Suprapubic skin (tissue), 3 donors: Measurements from ENCODE around the gene PHF21A.

ENCODE experiments used
- CTCF ChIP-seq, 2 donors: fragments of 200-600 bp in 1 of 2; fragments of 450-650 bp in 1 of 2; sonication (generic) in 1 of 2; IDR thresholded peaks; one replicate each; pipeline ENCODE4 v1.5.1; 2016 to 2019; ENCODE audit warnings: antibody characterized with exemption in 2 of 2, mild to moderate bottlenecking in 1 of 2, moderate library complexity in 1 of 2
- POLR2A ChIP-seq, 2 donors: fragments of 450-650 bp; IDR thresholded peaks; one replicate each; pipeline ENCODE4 v1.6.1; 2017; ENCODE audit warnings: antibody characterized with exemption in 2 of 2, mild to moderate bottlenecking in 2 of 2, moderate library complexity in 2 of 2

GRCh38 chr11:45924927-45925326 is 196.3 kb downstream of the PHF21A start:
- no peak for TF ChIP-seq CTCF (IDR thresholded peaks at IDR 0.05)
- TF ChIP-seq POLR2A (IDR thresholded peaks at IDR 0.05), result no peak
